NB4 (cell line): ENCODE measurements around the gene MYO15B.

Source experiments
- CTCF ChIP-seq: IDR thresholded peaks from one replicate; pipeline ENCODE4 v1.5.1; 2012; ENCODE audit warnings: low read depth, low read length
- MAX ChIP-seq: IDR thresholded peaks from 2 replicates; pipeline ENCODE4 v1.6.1; 2011; ENCODE audit warnings: low read depth, low read length
- POLR2A ChIP-seq: IDR thresholded peaks from 2 replicates; pipeline ENCODE4 v1.6.1; 2011; ENCODE audit warnings: mild to moderate bottlenecking; ENCODE audit not compliant: insufficient read length; ENCODE audit errors: extremely low read depth

- no peak for TF ChIP-seq POLR2A
- no peak for TF ChIP-seq CTCF
- TF ChIP-seq MAX: no peak
Measured at GRCh38 chr17:75591722-75592302, 4.2 kb downstream of the MYO15B start.
